ENCODE data around the gene ACTL8. TPM values are rescaled to one million over a fixed set of nuclear protein-coding genes. Genes with fewer than 3 reads are reported as not detected.

ACTL8 gene
- total RNA-seq, 1 experiment from 2014 or later = not detected

- DNase-seq (ENCODE audit: low read depth, low spot score) (no peak), ATAC-seq (no peak)
- ChIA-PET POLR2A (no interaction called here), CTCF (interaction anchor here (0.6 kb wide), 1 partner anchor 26 kb away, joined by 3 read pairs; no protein-coding TSS in a partner anchor)
- H3K9me3 ChIP-seq (ENCODE audit: control insufficient read depth, insufficient read depth, low read depth, low read length) = no peaks in the 10 kb centered on the region
- no peaks in the 10 kb centered on the region for H3K36me3 ChIP-seq (ENCODE audit: control insufficient read depth, insufficient read depth, low read length)
- H3K4me3 ChIP-seq (ENCODE audit: low read depth in 2 of 2, low read length in 2 of 2) = no peak overlapping the region
- no peak for TF ChIP-seq CTCF (IDR thresholded peaks at IDR 0.05)
- no peak for TF ChIP-seq REST (IDR thresholded peaks at IDR 0.05; ENCODE audit: insufficient read depth in 1 of 2, low read depth in 2 of 2, low read length in 1 of 2)
- no peak for TF ChIP-seq SIN3A (IDR thresholded peaks at IDR 0.05; ENCODE audit: borderline replicate concordance, insufficient read depth, low read depth, low read length)
- TF ChIP-seq POLR2AphosphoS5 (IDR thresholded peaks at IDR 0.05; ENCODE audit: low read depth, low read length) = no peak
- no peak for TF ChIP-seq TCF7L2 (IDR thresholded peaks at IDR 0.05; ENCODE audit: low read depth, low read length)
- in situ Hi-C loops (cut with HindIII; ENCODE audit: low pct_unique_long_range_greater_than_20kb, low sequenced_read_pairs) (no loop called here), intact Hi-C loops (cut with micrococcal nuclease; ENCODE audit: unreplicated experiment) (no loop called here)
- BruUV-seq (replicated peaks) = no TSS peak
- no peaks in the 10 kb centered on the region for H3K27me3 ChIP-seq (ENCODE audit: control insufficient read depth, insufficient read depth, low read length)
- no peak overlapping the region for H3K27ac ChIP-seq (ENCODE audit: low read length)
- no peaks in the 10 kb centered on the region for H3K4me1 ChIP-seq (ENCODE audit: control insufficient read depth, insufficient read depth, low read length)
Measured at GRCh38 chr1:17776426-17776825, 21.3 kb downstream of the ACTL8 start.

GRCh38 chr1:17777330-17777729, 22.2 kb downstream of the ACTL8 start:
- ATAC-seq (no peak), DNase-seq (ENCODE audit: low read depth, low spot score) (no peak)
- CTCF ChIA-PET = no interaction called here
- H3K27me3 ChIP-seq (ENCODE audit: control insufficient read depth, insufficient read depth, low read length) = peaks cover 3% of the 10 kb centered on the region; the same call in 1 of the 2 replicates
- TF ChIP-seq TCF7L2 (IDR thresholded peaks at IDR 0.05; ENCODE audit: low read depth, low read length) (no peak), POLR2AphosphoS5 (IDR thresholded peaks at IDR 0.05; ENCODE audit: low read depth, low read length) (no peak), REST (IDR thresholded peaks at IDR 0.05; ENCODE audit: insufficient read depth in 1 of 2, low read depth in 2 of 2, low read length in 1 of 2) (no peak), SIN3A (IDR thresholded peaks at IDR 0.05; ENCODE audit: borderline replicate concordance, insufficient read depth, low read depth, low read length) (no peak), CTCF (IDR thresholded peaks at IDR 0.05) (no peak)
- no peaks in the 10 kb centered on the region for H3K36me3 ChIP-seq (ENCODE audit: control insufficient read depth, insufficient read depth, low read length)
- H3K9me3 ChIP-seq (ENCODE audit: control insufficient read depth, insufficient read depth, low read depth, low read length) = no peaks in the 10 kb centered on the region
- no peak overlapping the region for H3K27ac ChIP-seq (ENCODE audit: low read length)
- BruUV-seq (replicated peaks) = no TSS peak
- H3K4me3 ChIP-seq (ENCODE audit: low read depth in 2 of 2, low read length in 2 of 2) = no peak overlapping the region
- intact Hi-C loops (cut with micrococcal nuclease; ENCODE audit: unreplicated experiment) = no loop called here
- in situ Hi-C loops (cut with HindIII; ENCODE audit: low pct_unique_long_range_greater_than_20kb, low sequenced_read_pairs) = no loop called here
- H3K4me1 ChIP-seq (ENCODE audit: control insufficient read depth, insufficient read depth, low read length) = no peaks in the 10 kb centered on the region
- POLR2A ChIA-PET = no interaction called here

Data from Panc1 (cell line).